Measurements from ENCODE around the gene MYLK.

The MYLK gene

DNA sequence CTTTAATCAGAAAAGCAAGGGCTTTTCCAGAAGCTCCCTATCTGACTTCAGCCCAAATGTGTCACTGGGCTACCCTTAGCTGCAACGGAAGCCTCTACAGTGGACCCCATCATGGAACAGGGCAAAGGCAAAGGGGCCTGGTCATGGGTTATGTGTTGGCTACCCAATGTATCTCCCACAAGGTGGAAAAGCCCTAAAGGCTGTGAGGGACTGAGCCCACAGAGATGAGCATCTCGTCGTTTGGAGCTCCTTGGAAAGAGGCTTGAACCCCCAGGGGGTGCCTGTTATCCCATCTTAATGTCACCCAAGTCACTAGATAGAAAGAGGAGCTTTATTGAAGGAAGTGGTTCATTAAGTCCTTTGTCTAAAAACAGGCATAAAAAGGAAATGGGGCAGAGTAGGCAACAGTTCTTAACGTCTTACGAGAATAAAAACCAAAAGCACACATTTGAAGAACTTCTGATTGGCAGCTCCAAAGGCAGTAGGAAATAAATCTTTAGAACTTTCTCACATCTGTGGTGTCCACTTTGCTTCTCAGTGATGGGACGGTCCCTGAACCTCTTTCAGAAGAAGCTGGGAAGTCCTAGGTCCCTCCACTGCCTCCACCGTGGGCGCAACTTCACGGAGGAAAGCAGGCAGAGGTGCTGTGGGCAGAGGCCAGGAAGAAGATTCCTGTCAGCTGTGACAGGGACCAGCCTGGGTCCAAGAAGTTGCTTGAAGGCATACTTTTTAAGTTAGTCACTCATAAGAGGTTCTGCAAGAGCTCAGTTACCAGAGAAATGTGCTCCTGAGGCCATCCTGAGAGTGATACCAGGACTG lies 93.7 kb downstream of the MYLK start:
- DNase-seq = no peak

DNA sequence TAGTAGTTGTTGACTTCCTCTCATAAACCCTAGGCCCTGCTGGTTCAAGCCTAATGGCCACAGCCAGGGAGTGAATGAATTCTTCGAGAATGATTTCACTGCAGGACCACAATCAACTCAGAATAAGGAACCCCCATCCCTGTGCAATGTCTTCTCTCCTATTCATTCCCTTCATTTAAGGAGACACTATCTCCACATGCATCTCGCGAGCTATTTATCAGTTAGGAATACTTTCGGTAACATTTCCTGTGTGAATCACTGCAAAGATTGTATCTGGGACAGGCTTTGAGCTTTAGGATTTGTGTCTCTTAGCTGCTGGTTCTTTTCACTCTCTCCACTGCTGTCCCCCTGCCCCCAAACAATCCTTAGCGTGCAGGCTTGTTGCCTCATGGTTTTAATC lies 94.4 kb downstream of the MYLK start:
- no peak for DNase-seq

DNA sequence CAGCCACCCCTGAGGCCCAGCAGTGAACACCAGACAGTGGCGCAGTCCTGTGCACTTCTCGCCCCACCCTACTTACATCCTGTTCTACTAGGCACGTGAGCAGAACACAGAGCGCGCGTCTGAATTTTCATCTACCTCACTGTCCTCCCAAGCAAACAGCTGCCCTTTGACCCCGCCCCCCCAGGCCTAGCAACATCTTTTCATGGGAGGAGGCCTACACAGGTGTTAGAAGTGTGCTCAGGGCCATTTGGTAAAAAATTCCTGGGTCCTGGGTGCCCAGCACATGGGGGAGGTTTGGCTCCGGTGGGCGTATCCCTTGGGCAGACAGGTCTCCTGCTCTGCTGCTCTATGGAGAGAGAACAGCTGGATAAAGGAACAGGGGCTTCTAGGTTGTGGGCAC lies 95.0 kb downstream of the MYLK start:
- no peak for DNase-seq

- no peak for DNase-seq
Measured at GRCh38 chr3:123788710-123789109, 95.4 kb downstream of the MYLK start.

- DNase-seq = no peak
Measured at GRCh38 chr3:123787133-123787532, 97.0 kb downstream of the MYLK start.

- DNase-seq = no peak
Measured at GRCh38 chr3:123785602-123786001, 98.5 kb downstream of the MYLK start.

DNA sequence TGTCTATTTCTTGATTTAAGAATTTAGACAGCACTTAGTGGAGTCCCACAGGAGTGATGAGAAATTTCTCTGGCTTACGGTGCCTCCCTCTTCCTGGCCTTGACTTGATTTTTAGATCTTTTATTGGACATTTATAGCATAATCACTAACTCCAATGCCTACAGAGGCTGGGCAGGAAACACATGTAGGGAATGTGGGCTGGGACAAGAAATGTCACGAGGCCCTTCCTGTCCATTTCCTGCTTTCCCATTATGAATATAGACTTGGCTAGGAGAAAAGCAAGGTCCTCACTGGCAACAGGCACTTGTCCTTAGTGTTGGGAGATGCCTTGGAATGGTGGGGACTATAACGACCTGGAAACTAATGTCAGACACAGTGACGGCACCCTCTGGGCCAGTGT lies 100.3 kb downstream of the MYLK start:
- DNase-seq = no peak

- no peak for DNase-seq
Measured at GRCh38 chr3:123783050-123783689, 101.0 kb downstream of the MYLK start.

DNA sequence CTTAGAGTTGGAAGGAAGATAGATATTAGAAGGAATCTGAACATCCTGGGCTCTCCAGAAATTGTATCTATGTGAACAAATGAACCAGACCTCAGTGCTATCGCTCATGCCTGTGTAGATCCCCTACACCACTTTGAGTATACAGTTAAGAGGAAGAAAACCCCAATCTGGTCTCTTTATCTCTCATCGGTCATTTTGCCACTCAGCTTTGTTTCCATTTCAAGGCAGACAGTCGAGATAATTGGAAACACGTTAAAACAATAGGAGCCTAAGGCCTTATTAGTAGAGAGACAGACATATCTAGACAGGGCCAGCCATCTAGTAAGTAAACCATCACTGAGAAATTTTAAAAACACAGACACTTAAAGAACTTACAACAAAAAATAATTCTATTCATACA lies 101.6 kb downstream of the MYLK start:
- no peak for DNase-seq

DNA sequence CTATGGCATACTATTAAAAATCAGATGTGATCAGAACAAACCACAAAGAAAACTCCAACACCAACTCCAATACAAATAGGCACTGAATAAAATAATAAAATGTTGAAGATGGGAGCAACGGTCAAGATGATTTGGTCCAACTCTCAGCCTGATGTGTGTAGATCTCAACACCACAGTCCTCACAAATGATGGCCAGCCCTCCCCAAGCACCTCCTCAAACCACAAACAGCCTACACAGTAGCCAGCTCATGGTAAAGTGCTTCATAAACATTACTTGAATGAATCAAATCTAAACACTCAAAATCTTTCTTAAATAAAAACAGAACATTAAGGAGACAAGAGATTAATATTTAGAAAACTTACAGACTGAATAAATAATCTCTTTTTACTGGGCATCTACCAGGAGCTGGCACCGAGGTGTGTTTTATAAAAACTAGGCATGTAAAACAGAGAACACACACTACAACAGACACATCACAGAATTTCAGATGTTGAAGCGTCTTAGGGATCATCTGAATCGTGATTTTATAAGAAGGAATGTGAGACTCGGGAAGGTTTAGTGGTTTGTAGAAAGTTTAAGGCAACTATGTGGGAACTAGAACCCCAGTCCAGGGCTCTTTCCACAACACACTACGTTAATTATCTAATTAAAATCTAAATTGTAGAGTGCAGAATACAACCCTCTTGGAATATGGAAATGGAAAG lies 102.4 kb downstream of the MYLK start:
- no peak for DNase-seq

- no peak for DNase-seq
Measured at GRCh38 chr3:123781138-123781537, 103.0 kb downstream of the MYLK start.

GRCh38 chr3:123780656-123781055 lies 103.5 kb downstream of the MYLK start:
- no peak for DNase-seq

GRCh38 chr3:123779655-123780231 lies 104.4 kb downstream of the MYLK start:
- no peak for DNase-seq

DNA sequence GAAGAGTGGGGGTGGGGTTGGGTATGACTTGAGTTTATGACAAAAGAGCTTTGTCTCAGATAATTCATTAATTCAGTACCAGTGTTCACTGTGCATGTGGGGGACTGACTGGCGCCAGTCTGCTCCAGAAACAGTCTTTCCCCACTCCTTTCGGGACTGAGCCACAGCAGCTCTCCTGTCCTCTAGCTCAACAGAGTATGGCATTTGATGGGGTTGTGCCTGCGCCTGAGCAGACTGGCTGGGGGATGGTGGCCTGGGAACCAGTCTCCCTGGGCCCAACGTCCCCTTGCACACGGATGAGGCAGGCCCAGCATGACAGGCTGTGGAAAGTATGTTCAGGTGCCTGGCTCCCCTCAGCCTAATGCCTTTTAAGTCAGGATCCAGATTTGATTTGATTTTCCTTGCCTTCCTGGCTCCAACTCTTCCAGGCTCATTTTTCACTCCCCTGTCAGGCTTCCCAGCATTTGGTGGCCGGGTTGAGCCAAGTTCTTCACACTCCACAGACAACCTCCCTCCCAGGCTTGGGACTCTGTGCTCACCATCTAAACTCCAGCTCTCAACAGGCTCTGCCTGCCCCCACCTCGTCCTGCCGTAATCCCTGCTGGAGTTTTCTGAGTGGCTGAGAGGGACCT lies 105.0 kb downstream of the MYLK start:
- no peak for DNase-seq

- DNase-seq = no peak
Measured at GRCh38 chr3:123778525-123778924, 105.6 kb downstream of the MYLK start.

- no peak for DNase-seq
Measured at GRCh38 chr3:123776071-123776782, 107.9 kb downstream of the MYLK start.

GRCh38 chr3:123774474-123774873 lies 109.7 kb downstream of the MYLK start:
- DNase-seq = no peak

DNA sequence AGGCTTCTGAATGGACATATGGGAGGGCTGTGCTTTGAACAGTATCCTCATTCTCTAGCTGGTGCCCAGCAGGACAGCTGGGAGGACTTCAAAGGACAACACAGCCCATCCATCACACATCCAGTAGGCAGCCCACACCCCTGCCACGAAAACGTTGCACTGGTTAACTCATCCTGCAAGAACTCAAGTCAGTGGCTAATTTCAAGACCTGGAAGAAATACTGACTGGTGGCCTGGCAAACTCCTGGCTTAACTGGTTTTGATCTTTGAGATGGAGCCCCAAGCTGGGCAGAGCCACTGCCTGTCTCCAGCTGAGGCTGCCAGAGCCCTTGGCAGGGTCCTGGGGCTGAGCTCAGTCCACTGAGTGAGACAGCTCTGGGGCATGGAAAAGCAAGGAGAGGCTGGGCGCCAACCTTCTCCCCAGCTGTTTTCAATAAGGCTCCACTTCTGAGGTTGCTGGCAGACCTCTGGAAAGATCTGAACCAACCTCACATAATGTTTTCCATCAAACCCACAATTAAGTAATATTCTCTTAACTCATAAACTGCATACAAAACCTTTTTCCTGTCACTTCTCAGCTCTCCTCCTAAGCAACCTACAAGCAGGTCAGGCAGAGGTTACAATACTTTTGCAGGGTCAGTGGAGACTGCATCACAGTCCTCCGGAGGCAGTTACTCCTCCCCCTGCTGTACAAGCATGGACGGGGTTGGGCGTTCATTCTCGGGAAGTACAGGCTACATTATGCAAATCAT lies 110.3 kb downstream of the MYLK start:
- DNase-seq = no peak

GRCh38 chr3:123769356-123769743 lies 114.8 kb downstream of the MYLK start:
- DNase-seq = no peak

DNA sequence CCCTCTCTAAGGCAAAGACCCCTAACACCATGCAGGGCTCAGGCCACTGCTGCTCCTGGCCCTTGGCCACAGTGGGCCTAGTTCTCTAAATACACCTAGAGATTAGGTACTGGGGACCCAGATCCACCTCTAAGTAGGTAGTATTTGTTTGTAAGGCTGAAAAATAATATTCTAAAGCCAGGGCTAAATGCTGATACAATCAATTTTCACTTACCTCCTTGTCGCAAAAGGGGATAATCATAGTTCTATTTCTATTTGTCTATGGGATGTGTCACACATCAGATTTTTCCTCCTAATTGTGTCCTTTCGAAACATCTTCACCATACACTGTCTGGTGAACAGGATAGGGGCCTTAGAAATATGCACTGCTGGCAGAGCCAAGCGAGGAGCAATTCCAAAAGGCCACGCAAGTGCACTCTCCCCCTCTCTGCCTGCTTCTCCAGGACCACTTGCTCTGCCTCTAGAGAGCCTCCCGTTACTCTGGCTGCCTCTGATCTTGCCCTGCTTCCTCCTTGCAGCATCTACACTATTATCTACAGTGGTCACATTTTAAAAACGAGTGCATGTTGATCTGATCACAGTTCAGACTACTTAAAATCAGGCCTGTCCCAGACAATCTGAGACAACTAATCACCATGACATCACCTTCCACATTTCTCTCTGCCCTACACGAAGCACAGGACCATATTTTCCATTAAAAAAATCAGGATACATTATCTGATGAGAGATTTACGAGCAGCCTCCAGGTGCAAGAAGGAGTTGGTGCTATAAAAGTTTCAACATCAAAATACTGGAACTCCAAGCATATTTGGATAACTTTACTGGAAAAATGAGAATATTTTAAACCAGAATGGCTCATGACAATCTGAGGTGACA lies 115.4 kb downstream of the MYLK start:
- DNase-seq = no peak
